ENCODE data around the gene KIAA1191. TPM values are rescaled to one million over a fixed set of nuclear protein-coding genes. Genes with fewer than 3 reads are reported as not detected.
A peak's percentile ranks its signal among the peaks of the same experiment; 100 is the strongest.

Gene KIAA1191
- total RNA-seq, 1 donor from 2014 or later, result 61.3 TPM

DNA sequence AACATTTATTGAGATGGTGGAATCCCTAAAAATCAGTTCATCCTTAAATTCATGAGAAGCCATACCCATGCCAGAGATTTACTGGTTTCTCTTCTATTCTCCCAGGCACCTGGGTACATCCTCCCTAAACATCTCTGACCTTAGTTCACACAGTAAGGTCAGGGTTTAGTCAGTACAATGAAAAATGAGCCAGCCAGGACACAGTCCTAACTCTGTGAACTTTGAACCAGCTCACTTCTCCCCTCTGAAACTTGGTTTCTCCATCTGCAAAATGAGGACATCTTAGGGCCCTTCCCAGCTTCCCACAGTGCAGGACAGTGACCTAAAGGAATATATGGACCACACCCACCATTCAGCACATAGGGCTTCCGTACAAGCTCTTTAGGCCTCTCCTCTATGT lies 24.9 kb upstream of the KIAA1191 start:
- peaks cover 75% of the 10 kb centered on the region for H3K36me3 Mint-ChIP-seq (ENCODE audit: low read depth)
- peaks cover 21% of the 10 kb centered on the region for H3K4me1 Mint-ChIP-seq (ENCODE audit: low read depth)
- H3K27ac Mint-ChIP-seq, result peak overlapping the region; percentile 58
- H3K4me3 Mint-ChIP-seq (ENCODE audit: low read depth), result peak overlapping the region; percentile 97
- intact Hi-C loops (cut with micrococcal nuclease), result no loop called here
- DNase-seq (ENCODE audit: low spot score), result no peak
- no peaks in the 10 kb centered on the region for H3K27me3 Mint-ChIP-seq (ENCODE audit: low read depth)
- no peaks in the 10 kb centered on the region for H3K9me3 Mint-ChIP-seq

DNA sequence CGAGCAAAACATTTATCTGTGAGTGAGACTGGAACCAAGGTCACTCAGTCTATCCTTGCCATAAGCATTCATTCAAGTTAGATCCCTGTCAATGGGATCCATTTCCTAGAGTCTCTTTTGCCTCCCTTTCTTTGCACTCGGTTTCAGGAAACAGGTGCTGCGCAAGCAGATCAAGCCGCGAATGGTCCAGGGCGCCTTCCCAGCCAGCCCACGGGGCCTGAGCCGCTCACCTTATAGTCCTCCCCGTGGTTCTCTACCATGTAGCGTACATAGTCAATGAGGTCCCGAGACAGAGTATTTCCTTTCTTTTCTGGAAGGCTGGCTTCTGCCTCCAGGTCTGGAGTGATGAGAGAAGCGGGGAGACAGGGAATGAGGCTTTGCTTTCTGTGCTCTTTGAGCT lies 23.4 kb upstream of the KIAA1191 start:
- Mint-ChIP-seq H3K4me1 (ENCODE audit: low read depth) (peaks cover 21% of the 10 kb centered on the region), H3K36me3 (ENCODE audit: low read depth) (peaks cover 78% of the 10 kb centered on the region), H3K9me3 (no peaks in the 10 kb centered on the region), H3K27me3 (ENCODE audit: low read depth) (no peaks in the 10 kb centered on the region), H3K4me3 (ENCODE audit: low read depth) (no peak overlapping the region), H3K27ac (no peak overlapping the region)
- no peak for DNase-seq (ENCODE audit: low spot score)
- intact Hi-C loops (cut with micrococcal nuclease), result no loop called here

DNA sequence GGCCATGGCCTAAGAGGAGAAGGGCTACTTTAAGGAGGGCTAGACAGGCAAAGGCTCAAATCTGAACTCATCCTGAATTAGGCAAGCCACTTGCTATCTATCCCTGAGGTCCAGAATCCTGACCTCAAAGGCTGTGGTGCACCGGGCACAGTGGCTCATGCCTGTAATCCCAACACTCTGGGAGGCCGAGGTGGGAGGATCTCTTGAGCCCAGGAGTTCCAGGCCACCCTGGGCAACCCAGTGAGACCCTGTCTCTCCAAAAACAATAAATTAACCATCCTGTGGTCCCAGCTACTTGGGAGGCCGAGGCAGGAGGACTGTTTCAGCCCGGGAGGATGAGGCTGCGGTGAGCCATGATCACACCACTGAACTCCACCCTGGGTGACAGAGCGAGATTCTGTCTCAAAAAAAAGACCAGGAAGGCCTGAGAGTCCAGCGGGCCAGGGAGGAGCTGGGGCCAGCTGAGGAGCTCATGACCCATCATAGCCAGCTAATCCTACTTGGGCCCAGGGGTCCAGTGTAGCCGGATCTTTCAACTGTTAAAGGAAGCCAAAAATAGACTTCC lies 22.9 kb upstream of the KIAA1191 start:
- intact Hi-C loops (cut with micrococcal nuclease), result no loop called here
- no peaks in the 10 kb centered on the region for H3K27me3 Mint-ChIP-seq (ENCODE audit: low read depth)
- no peak overlapping the region for H3K4me3 Mint-ChIP-seq (ENCODE audit: low read depth)
- H3K27ac Mint-ChIP-seq, result no peak overlapping the region
- H3K9me3 Mint-ChIP-seq, result no peaks in the 10 kb centered on the region
- H3K36me3 Mint-ChIP-seq (ENCODE audit: low read depth), result peaks cover 84% of the 10 kb centered on the region
- peaks cover 18% of the 10 kb centered on the region for H3K4me1 Mint-ChIP-seq (ENCODE audit: low read depth)
- DNase-seq (ENCODE audit: low spot score), result no peak

DNA sequence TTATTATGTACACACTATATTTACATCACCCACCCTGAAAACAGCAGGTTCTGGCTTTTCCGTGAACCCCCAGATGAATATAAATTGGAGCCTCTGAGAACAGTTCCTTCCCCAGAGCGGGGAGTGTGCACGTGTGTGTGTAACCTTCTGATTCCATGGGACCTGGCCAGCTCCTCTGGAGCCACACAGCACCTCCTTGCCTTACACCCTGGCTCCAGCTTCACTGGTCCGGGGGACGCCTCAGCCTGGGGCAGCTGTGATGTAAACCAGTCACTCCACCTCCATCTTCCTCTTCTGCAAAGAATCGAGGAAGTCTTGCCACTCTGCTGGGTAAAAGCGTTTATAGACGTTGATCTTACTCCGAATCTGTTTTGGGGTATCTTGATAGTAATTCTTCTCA lies 22.4 kb upstream of the KIAA1191 start:
- H3K27ac Mint-ChIP-seq, result no peak overlapping the region
- peaks cover 18% of the 10 kb centered on the region for H3K4me1 Mint-ChIP-seq (ENCODE audit: low read depth)
- intact Hi-C loops (cut with micrococcal nuclease), result no loop called here
- H3K9me3 Mint-ChIP-seq, result no peaks in the 10 kb centered on the region
- H3K4me3 Mint-ChIP-seq (ENCODE audit: low read depth), result no peak overlapping the region
- DNase-seq (ENCODE audit: low spot score), result no peak
- peaks cover 87% of the 10 kb centered on the region for H3K36me3 Mint-ChIP-seq (ENCODE audit: low read depth)
- H3K27me3 Mint-ChIP-seq (ENCODE audit: low read depth), result no peaks in the 10 kb centered on the region

DNA sequence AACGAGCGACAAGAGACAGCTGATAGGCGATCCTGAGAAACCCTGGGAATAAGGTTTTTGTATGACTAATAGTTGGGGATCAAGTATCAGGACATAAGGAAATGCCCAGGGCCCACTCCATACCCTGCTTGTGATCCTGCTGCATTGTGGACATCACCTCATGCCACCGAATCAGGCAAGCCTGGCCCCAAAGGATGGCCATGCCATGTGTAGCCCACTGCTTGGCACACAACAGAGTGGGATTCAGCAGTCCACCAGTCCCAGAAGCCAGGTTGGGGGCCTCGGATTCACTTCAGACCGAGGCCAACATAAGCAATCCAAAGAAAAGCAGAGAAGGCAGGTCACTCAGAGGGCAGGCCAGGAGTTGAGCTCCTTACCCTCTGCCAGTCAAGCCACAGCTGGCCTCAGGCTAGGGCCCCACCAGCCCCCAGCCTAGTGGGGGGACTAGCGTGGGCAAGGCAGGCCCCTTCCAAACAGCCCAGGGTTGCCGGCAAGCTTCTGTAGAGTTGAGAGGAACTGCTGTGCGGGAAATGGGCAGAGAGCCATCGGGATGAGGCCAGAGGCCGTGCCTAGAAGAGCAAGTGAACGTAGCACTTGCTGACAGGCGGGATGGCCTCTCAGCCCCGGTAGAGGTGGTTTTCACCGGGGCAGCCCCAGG lies 21.8 kb upstream of the KIAA1191 start:
- no peaks in the 10 kb centered on the region for H3K27me3 Mint-ChIP-seq (ENCODE audit: low read depth)
- H3K4me1 Mint-ChIP-seq (ENCODE audit: low read depth), result peaks cover 18% of the 10 kb centered on the region
- intact Hi-C loops (cut with micrococcal nuclease), result no loop called here
- no peak overlapping the region for H3K4me3 Mint-ChIP-seq (ENCODE audit: low read depth)
- DNase-seq (ENCODE audit: low spot score), result no peak
- H3K9me3 Mint-ChIP-seq, result no peaks in the 10 kb centered on the region
- peaks cover 88% of the 10 kb centered on the region for H3K36me3 Mint-ChIP-seq (ENCODE audit: low read depth)
- no peak overlapping the region for H3K27ac Mint-ChIP-seq

DNA sequence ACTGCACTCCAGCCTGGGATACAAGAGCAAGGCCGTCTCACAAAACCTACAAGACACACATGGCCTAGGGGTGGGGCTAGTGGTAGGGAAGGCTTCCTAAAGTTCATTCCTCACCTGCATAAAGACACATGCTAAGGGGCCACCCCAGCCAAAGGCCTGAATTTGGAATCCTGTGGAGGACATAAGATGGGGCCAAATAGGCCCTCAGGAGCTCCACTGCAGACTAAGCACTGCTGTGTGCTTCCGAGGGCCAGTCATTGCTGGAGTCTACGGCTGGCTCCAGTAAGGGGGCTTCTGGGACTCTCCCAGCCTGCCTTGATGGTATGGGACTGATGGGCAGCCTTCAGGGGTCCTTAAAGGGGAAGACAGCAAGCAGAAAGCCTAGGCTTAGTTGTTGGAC lies 21.2 kb upstream of the KIAA1191 start:
- Mint-ChIP-seq H3K27me3 (ENCODE audit: low read depth) (no peaks in the 10 kb centered on the region), H3K4me1 (ENCODE audit: low read depth) (peaks cover 18% of the 10 kb centered on the region), H3K27ac (no peak overlapping the region), H3K9me3 (no peaks in the 10 kb centered on the region), H3K4me3 (ENCODE audit: low read depth) (no peak overlapping the region), H3K36me3 (ENCODE audit: low read depth) (peaks cover 82% of the 10 kb centered on the region)
- intact Hi-C loops (cut with micrococcal nuclease), result no loop called here
- DNase-seq (ENCODE audit: low spot score), result no peak

DNA sequence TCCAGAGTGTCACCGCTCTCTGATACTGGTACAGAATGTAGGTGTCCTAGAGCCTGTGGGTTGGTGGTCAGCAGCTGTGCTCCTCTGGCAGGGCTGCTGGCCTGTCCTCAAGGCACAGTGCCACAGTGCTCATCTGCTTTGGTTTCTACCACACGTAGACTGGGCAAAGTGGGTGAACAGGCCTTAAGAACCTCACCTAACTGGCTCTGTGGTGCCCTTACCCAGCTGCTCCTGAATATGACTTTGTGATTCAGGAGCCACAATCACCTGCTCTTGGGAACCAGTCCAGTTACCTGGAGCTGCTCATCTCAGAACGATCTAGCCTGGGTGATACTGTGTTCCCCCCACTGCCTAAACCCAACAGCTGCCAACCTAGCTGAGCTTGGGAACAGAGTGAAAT lies 20.4 kb upstream of the KIAA1191 start:
- peaks cover 14% of the 10 kb centered on the region for H3K4me1 Mint-ChIP-seq (ENCODE audit: low read depth)
- H3K27me3 Mint-ChIP-seq (ENCODE audit: low read depth), result no peaks in the 10 kb centered on the region
- H3K4me3 Mint-ChIP-seq (ENCODE audit: low read depth), result no peak overlapping the region
- H3K27ac Mint-ChIP-seq, result no peak overlapping the region
- intact Hi-C loops (cut with micrococcal nuclease), result no loop called here
- no peaks in the 10 kb centered on the region for H3K9me3 Mint-ChIP-seq
- no peak for DNase-seq (ENCODE audit: low spot score)
- peaks cover 75% of the 10 kb centered on the region for H3K36me3 Mint-ChIP-seq (ENCODE audit: low read depth)

DNA sequence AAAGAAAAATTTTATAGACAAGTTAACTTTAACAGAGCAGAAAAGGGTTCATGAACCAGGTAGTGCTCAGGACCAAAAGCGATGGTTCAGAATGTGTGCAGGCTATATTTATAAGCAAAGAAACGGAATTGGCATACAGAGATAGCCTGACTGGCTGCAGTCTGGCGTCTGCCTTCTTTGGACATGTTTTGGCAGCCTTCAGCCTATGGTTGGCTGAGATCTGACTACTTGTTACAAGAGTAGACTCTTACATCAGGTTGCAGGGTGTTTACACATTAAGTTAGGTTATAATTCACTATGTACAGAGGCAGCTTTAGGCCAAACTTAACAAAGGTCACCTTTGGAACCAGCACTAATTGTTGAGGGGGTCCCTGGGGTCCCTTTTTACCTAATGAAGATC lies 19.9 kb upstream of the KIAA1191 start:
- H3K36me3 Mint-ChIP-seq (ENCODE audit: low read depth), result peaks cover 69% of the 10 kb centered on the region
- DNase-seq (ENCODE audit: low spot score), result no peak
- H3K9me3 Mint-ChIP-seq, result no peaks in the 10 kb centered on the region
- intact Hi-C loops (cut with micrococcal nuclease), result no loop called here
- H3K4me1 Mint-ChIP-seq (ENCODE audit: low read depth), result peaks cover 9% of the 10 kb centered on the region
- no peaks in the 10 kb centered on the region for H3K27me3 Mint-ChIP-seq (ENCODE audit: low read depth)
- no peak overlapping the region for H3K4me3 Mint-ChIP-seq (ENCODE audit: low read depth)
- H3K27ac Mint-ChIP-seq, result no peak overlapping the region

DNA sequence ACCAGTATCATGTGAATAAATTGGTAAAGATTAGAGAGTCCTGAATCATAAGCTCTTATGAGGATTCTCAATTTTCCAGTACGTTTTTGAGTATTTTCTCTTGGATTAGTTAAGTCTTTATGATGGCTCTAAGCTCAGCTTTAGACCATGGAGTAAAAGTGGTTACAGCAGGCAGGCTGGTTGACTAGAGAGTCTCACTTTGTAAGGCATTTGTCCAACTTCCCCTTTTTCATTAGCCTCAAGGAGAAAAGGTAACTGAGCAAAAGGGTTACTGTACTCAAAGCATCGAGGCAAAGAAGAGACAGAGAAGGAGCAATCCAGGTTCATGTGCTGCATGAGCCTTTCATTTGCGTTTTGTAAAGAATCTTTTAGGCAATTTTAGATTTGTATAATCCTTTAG lies 18.3 kb upstream of the KIAA1191 start:
- Mint-ChIP-seq H3K4me3 (ENCODE audit: low read depth) (no peak overlapping the region), H3K36me3 (ENCODE audit: low read depth) (peaks cover 58% of the 10 kb centered on the region), H3K27me3 (ENCODE audit: low read depth) (no peaks in the 10 kb centered on the region), H3K27ac (no peak overlapping the region), H3K4me1 (ENCODE audit: low read depth) (no peaks in the 10 kb centered on the region), H3K9me3 (no peaks in the 10 kb centered on the region)
- intact Hi-C loops (cut with micrococcal nuclease), result no loop called here
- DNase-seq (ENCODE audit: low spot score), result no peak

DNA sequence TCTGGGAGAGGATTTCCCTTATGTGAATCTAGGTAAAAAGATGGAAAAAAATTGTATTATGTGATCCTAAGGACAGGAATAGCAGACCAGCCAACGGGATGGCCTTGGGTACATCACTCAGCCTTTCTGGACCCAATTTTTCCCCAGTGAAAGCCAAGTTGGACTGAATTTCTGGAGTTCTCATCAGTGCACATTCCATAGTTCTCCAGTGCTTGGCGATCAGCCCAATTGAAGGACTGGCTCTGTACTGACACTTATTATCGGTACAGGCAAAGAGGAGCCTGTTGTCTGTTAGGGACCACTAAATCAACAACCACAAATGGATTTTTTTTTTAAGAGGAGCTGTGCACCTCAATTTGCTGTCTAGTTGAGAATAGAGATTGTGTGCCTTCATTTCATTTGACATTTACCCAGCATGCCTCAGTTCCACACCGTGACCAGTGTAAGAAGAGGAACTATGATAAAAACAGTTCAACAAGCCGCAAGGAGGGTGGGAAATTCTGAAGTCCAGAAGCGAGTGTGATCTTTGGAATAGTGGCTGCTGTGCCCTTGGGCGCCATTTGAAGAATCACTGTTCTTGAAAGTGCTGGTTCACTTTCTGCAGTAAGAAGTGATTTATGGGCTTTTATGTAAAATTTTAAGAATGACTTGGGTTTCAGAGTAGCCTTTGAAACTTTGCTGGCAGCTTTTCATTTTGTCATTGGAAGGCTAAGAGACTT lies 11.7 kb upstream of the KIAA1191 start:
- DNase-seq (ENCODE audit: low spot score), result no peak
- Mint-ChIP-seq H3K9me3 (no peaks in the 10 kb centered on the region), H3K4me3 (ENCODE audit: low read depth) (no peak overlapping the region), H3K27ac (no peak overlapping the region), H3K4me1 (ENCODE audit: low read depth) (no peaks in the 10 kb centered on the region), H3K36me3 (ENCODE audit: low read depth) (peaks cover 24% of the 10 kb centered on the region), H3K27me3 (ENCODE audit: low read depth) (no peaks in the 10 kb centered on the region)
- intact Hi-C loops (cut with micrococcal nuclease), result no loop called here

DNA sequence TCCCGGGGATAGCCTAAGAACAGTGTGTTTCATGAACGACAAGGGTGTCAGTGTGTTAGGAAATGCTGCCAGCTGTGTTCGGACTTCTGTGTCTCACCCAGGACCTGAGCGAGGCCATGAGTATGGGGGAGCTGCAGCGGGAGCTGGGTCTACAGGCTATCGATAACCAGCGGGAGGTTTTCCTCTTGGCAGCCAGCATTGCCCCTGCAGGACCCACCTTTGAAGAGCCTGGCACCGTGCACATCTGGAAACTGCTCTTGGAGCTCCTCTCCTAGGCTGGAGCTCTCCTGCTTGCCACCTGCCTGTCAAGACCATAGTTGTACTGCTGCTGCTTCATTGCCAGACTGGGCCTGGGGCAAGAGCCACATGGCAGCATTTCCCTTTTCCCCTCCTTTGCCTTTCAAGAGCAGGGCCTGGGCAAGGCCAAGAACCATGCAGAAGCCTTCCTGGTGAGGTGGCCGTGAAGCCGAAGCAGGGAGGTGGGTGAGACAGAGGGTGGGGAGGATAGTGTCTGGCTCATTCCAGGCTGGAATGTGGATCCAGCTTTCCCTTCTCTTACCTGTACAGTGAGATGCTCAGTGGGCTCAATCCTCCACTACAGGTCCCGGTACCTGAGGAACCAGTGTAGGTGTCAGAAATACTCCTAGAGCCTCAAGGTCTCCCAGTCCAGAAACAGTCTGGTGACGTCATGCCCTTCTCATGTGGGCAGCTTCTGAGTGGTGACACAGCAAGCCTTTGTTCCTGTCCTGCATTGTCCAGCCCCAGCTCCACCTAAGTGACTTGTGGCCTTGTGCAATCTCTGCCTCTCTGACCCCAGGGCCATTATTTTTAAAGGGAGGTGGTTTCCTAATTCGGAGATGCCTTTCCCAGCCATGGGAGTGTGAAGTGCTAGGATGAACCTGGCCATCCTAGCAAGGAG lies 10.3 kb upstream of the KIAA1191 start:
- DNase-seq (ENCODE audit: low spot score), result no peak
- intact Hi-C loops (cut with micrococcal nuclease), result no loop called here
- no peaks in the 10 kb centered on the region for H3K27me3 Mint-ChIP-seq (ENCODE audit: low read depth)
- no peak overlapping the region for H3K4me3 Mint-ChIP-seq (ENCODE audit: low read depth)
- peaks cover 36% of the 10 kb centered on the region for H3K36me3 Mint-ChIP-seq (ENCODE audit: low read depth)
- peaks cover 7% of the 10 kb centered on the region for H3K4me1 Mint-ChIP-seq (ENCODE audit: low read depth)
- no peaks in the 10 kb centered on the region for H3K9me3 Mint-ChIP-seq
- no peak overlapping the region for H3K27ac Mint-ChIP-seq

DNA sequence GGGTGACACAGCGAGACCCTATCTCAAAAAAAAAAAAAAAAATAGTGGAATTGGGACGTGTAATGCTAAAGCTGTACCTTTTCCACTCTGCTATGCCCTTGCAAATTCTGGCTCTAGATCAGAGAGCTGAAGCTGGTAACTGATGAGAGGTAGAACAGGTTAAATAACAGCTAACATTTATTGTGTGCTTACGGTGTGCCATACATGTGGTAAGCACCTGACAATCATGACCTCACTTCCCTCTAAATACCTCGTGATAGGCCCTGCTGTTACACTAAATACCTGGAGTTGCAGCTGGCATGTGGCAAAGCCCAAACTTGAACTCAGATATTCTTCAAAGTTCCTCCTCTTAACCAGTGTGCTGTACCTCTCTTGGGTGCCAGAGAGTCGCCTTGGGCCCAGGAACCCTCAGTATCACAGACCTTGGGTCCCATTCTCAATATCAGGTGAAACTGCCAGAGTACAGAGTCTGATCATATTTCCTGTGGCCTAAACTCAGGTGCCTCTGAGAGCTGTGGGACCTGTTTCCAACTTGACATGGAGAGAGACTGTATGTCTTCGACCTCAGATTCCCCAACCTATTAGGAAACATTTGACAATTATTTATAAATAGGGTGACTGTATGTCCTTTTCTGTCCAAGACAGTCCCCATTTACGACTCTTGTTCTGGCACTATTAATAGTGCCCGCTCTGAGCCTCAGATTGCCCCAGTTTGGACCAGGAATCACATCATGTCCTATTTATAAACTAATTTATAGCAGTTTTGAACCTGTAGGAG lies 8.6 kb upstream of the KIAA1191 start:
- Mint-ChIP-seq H3K36me3 (ENCODE audit: low read depth) (peaks cover 38% of the 10 kb centered on the region), H3K4me3 (ENCODE audit: low read depth) (no peak overlapping the region), H3K27me3 (ENCODE audit: low read depth) (no peaks in the 10 kb centered on the region), H3K9me3 (no peaks in the 10 kb centered on the region), H3K4me1 (ENCODE audit: low read depth) (peaks cover 10% of the 10 kb centered on the region), H3K27ac (no peak overlapping the region)
- intact Hi-C loops (cut with micrococcal nuclease), result no loop called here
- DNase-seq (ENCODE audit: low spot score), result no peak
